Measurements from ENCODE around the gene KIAA1755.

KIAA1755 gene

GRCh38 chr20:38304845-38305447, 44.4 kb upstream of the KIAA1755 start:
- TF ChIP-seq CTCF (IDR thresholded peaks at IDR 0.05): peak; percentile 47

GRCh38 chr20:38303908-38304379, 43.4 kb upstream of the KIAA1755 start, which contains the start of gene BPI:
Gene BPI, plus strand, starts transcription at chr20:38304156. Its CDS starts 68 bp downstream, at chr20:38304224.
- TF ChIP-seq CTCF (IDR thresholded peaks at IDR 0.05): no peak

- no peak for TF ChIP-seq CTCF (IDR thresholded peaks at IDR 0.05)
Observed at GRCh38 chr20:38302786-38303185, 42.3 kb upstream of the KIAA1755 start.

- no peak for TF ChIP-seq CTCF (IDR thresholded peaks at IDR 0.05)
Observed at GRCh38 chr20:38301309-38301708, 40.8 kb upstream of the KIAA1755 start.

- no peak for TF ChIP-seq CTCF (IDR thresholded peaks at IDR 0.05)
Observed at GRCh38 chr20:38300438-38300837, 39.9 kb upstream of the KIAA1755 start.

GRCh38 chr20:38299963-38300362, 39.4 kb upstream of the KIAA1755 start:
- no peak for TF ChIP-seq CTCF (IDR thresholded peaks at IDR 0.05)

- no peak for TF ChIP-seq CTCF (IDR thresholded peaks at IDR 0.05)
Observed at GRCh38 chr20:38298768-38299288, 38.3 kb upstream of the KIAA1755 start.
